GM12878 (cell line): ENCODE results near the gene GLB1L2. TPM values are rescaled to one million over a fixed set of nuclear protein-coding genes. Genes with fewer than 3 reads are reported as not detected.

ENCODE experiments used
- ATAC-seq: fragments of 200-7000 bp; cut with Tn5 transposase; 3 replicates; pipeline ENCODE4 v1.9.1; 2020; ENCODE audit warnings: mild to moderate bottlenecking, moderate library complexity
- BruUV-seq: library from RNA; stranded (reverse); fragments of 400-500 nt; replicated peaks from 2 replicates; lab custom pipeline; 2021; lab: Mats Ljungman, UMichigan
- CTCF ChIA-PET: fragments of 300-600 bp; sonication (Branson Sonifier 250); formaldehyde crosslinking; extraction: SDS; loops from one replicate; lab custom pipeline; 2021; ENCODE audit warnings: inconsistent platforms; lab: Yijun Ruan, JAX
- POLR2A ChIA-PET: fragments of 350-600 bp; formaldehyde crosslinking; extraction: SDS; loops from one replicate; lab custom pipeline; 2021; ENCODE audit warnings: inconsistent platforms; lab: Charles Lee
- RAD21 ChIA-PET: fragments of 300-600 bp; sonication (Branson Sonifier 250); formaldehyde crosslinking; loops from one replicate; lab custom pipeline; 2023; ENCODE audit warnings: antibody characterized with exemption; ENCODE audit not compliant: unreplicated experiment; lab: Charles Lee
- SMC1A ChIA-PET: fragments of 300-600 bp; sonication (Branson Sonifier 250); formaldehyde crosslinking; loops from one replicate; lab custom pipeline; 2023; ENCODE audit not compliant: unreplicated experiment, uncharacterized antibody; lab: Charles Lee
- DNase-seq: peaks from one replicate; pipeline ENCODE4 v3.0.0-alpha.2; 2011; ENCODE audit warnings: low read depth, low spot score
- FAIRE-seq: peaks from 3 replicates; lab custom pipeline; 2011; peaks lifted over from hg19 to GRCh38; lab: Jason Lieb, UNC
- H2AFZ ChIP-seq: 2 replicates; pipeline ENCODE4 v1.6.0; 2011; ENCODE audit warnings: low read depth, low read length, control low read depth; ENCODE audit not compliant: control insufficient read depth
- H3K27ac ChIP-seq: 2 replicates; pipeline ENCODE4 v1.5.1; 2011; ENCODE audit warnings: control low read depth; ENCODE audit not compliant: control insufficient read depth, insufficient read depth
- H3K27me3 ChIP-seq, 2 experiments: replicated peaks in 1 of 2; 2 replicates each; pipeline versions ENCODE4 v1.6.0 to v1.6.1; 2011; ENCODE audit warnings: low read length in 1 of 2; ENCODE audit not compliant: control insufficient read depth in 2 of 2, insufficient read depth in 2 of 2
- H3K36me3 ChIP-seq, 2 experiments: 2 replicates each; pipeline ENCODE4 v1.5.1; 2011; ENCODE audit warnings: low read length in 1 of 2; ENCODE audit not compliant: control insufficient read depth in 2 of 2, insufficient read depth in 2 of 2
- H3K4me1 ChIP-seq: 2 replicates; pipeline ENCODE4 v1.6.1; 2011; ENCODE audit warnings: mild to moderate bottlenecking, low read length, moderate library complexity, mixed read lengths; ENCODE audit not compliant: control insufficient read depth, insufficient read depth
- H3K4me2 ChIP-seq: 2 replicates; pipeline ENCODE4 v1.6.0; 2011; ENCODE audit warnings: control low read depth; ENCODE audit not compliant: control insufficient read depth, insufficient read depth
- H3K4me3 ChIP-seq: fragments of 200-600 bp; sonication (generic); 2 replicates; pipeline ENCODE4 v1.5.1; 2016
- H3K79me2 ChIP-seq: 2 replicates; pipeline ENCODE4 v1.6.0; 2011; ENCODE audit warnings: low read length; ENCODE audit not compliant: control insufficient read depth, insufficient read depth
- H3K9ac ChIP-seq: 2 replicates; pipeline ENCODE4 v1.8.0; 2011; ENCODE audit warnings: low read length, control low read depth, mixed read lengths; ENCODE audit not compliant: control insufficient read depth, insufficient read depth
- H3K9me3 ChIP-seq: replicated peaks from 3 replicates; pipeline ENCODE4 v1.5.1; 2011; ENCODE audit warnings: mild to moderate bottlenecking, low read length; ENCODE audit not compliant: control insufficient read depth, insufficient read depth
- H4K20me1 ChIP-seq: 2 replicates; pipeline ENCODE4 v1.6.0; 2011; ENCODE audit not compliant: control insufficient read depth, insufficient read depth
- BMI1 ChIP-seq: fragments of 450-650 bp; IDR thresholded peaks from 2 replicates; pipeline ENCODE4 v1.6.1; 2016; ENCODE audit warnings: mild to moderate bottlenecking, moderate library complexity, borderline replicate concordance
- DPF2 ChIP-seq: fragments of 450-650 bp; IDR thresholded peaks from 2 replicates; pipeline ENCODE4 v1.6.1; 2017; ENCODE audit warnings: mild to moderate bottlenecking
- E2F4 ChIP-seq: IDR thresholded peaks from 2 replicates; pipeline ENCODE4 v1.6.1; 2012; ENCODE audit warnings: low read depth, low read length, improper control_type of control experiment
- HCFC1 ChIP-seq: fragments of 150-350 bp; IDR thresholded peaks from 2 replicates; pipeline ENCODE4 v1.6.1; 2014; ENCODE audit warnings: low read length
- IRF3 ChIP-seq: fragments of 450-650 bp; IDR thresholded peaks from 2 replicates; pipeline ENCODE4 v1.6.1; 2014; ENCODE audit warnings: mild to moderate bottlenecking
- IRF5 ChIP-seq: fragments of 450-650 bp; IDR thresholded peaks from 2 replicates; pipeline ENCODE4 v1.6.1; 2017; ENCODE audit warnings: borderline replicate concordance
- KAT2A ChIP-seq: conservative IDR thresholded peaks from 2 replicates; pipeline ENCODE4 v1.6.1; 2011; ENCODE audit warnings: low read depth, low read length; ENCODE audit not compliant: control insufficient read depth
- MEF2B ChIP-seq: fragments of 450-650 bp; IDR thresholded peaks from 2 replicates; pipeline ENCODE4 v1.6.1; 2018; ENCODE audit warnings: mild to moderate bottlenecking, moderate library complexity; ENCODE audit not compliant: partially characterized antibody, poor library complexity, severe bottlenecking
- NBN ChIP-seq: fragments of 450-650 bp; IDR thresholded peaks from 2 replicates; pipeline ENCODE4 v1.6.1; 2016
- NFIC ChIP-seq: IDR thresholded peaks from 2 replicates; pipeline ENCODE4 v1.6.1; 2012; ENCODE audit warnings: low read depth, mild to moderate bottlenecking, inconsistent platforms, low read length, moderate library complexity
- NFYB ChIP-seq: IDR thresholded peaks from 2 replicates; pipeline ENCODE4 v1.6.1; 2011; ENCODE audit warnings: low read depth, mild to moderate bottlenecking, low read length, improper control_type of control experiment, moderate library complexity; ENCODE audit not compliant: insufficient read depth
- PAX5 ChIP-seq: IDR thresholded peaks from 2 replicates; pipeline ENCODE4 v1.6.1; 2011; ENCODE audit warnings: low read depth, low read length, borderline replicate concordance
- RAD51 ChIP-seq: fragments of 450-650 bp; IDR thresholded peaks from 2 replicates; pipeline ENCODE4 v1.6.1; 2016; ENCODE audit warnings: moderate library complexity, mild to moderate bottlenecking, inconsistent platforms
- SMARCA5 ChIP-seq: fragments of 450-650 bp; IDR thresholded peaks from 2 replicates; pipeline ENCODE4 v1.6.1; 2017; ENCODE audit warnings: mild to moderate bottlenecking
- SMC3 ChIP-seq: IDR thresholded peaks from 2 replicates; pipeline ENCODE4 v1.6.1; 2011; ENCODE audit warnings: low read length, improper control_type of control experiment, borderline replicate concordance
- SREBF1 ChIP-seq: IDR thresholded peaks from 2 replicates; pipeline ENCODE4 v1.6.1; 2012; ENCODE audit warnings: mild to moderate bottlenecking, low read length
- SREBF2 ChIP-seq: IDR thresholded peaks from 2 replicates; pipeline ENCODE4 v1.6.1; 2012; ENCODE audit warnings: mild to moderate bottlenecking, low read length
- SUZ12 ChIP-seq: fragments of 200-600 bp; sonication (generic); IDR thresholded peaks from one replicate; pipeline ENCODE4 v1.6.1; 2018; ENCODE audit warnings: antibody characterized with exemption, mild to moderate bottlenecking; ENCODE audit not compliant: unreplicated experiment
- ZNF384 ChIP-seq: IDR thresholded peaks from 2 replicates; pipeline ENCODE4 v1.6.1; 2012; ENCODE audit warnings: low read depth, mild to moderate bottlenecking, low read length, improper control_type of control experiment, borderline replicate concordance
- ZZZ3 ChIP-seq: IDR thresholded peaks from 2 replicates; pipeline ENCODE4 v1.6.1; 2011; ENCODE audit warnings: low read depth; ENCODE audit not compliant: control insufficient read depth, insufficient read length
- WGBS: methylation state at CpG from one replicate; pipeline ENCODE4 v1.1.6; 2016; ENCODE audit warnings: low lambda C conversion rate; ENCODE audit not compliant: insufficient replicate concordance, insufficient coverage; ENCODE audit errors: missing lambda C conversion rate; 5-methylcytosine and 5-hydroxymethylcytosine counted together
- in situ Hi-C: fragments of 300-500 bp; cut with MboI; formaldehyde crosslinking; loops from 9 replicates; pipeline ENCODE4 v1.14.3; 2018; ENCODE audit warnings: mixed read lengths
- intact Hi-C: fragments of 100-400 bp; cut with micrococcal nuclease; formaldehyde crosslinking; loops from one replicate; pipeline ENCODE4 v1.14.2; 2022; ENCODE audit not compliant: unreplicated experiment
- polyA plus RNA-seq, 11 experiments: library from polyadenylated mRNA; depleted of rRNA in 4 of 11; unstranded in 6 of 11; stranded (reverse) in 5 of 11; fragments of >200 nt; fragmentation: Nextera tagmentation in 4 of 11; fragmentation: Illumina TruSeq in 1 of 11; extraction: Ambion mirVana in 4 of 11; extraction: Trizol in 1 of 11; gene quantifications; 1 replicate in 1 of 11; 2 replicates in 10 of 11; pipeline versions ENCODE4 v1.2.1 to v1.2.3, GENCODE V29; 2011 to 2016; ENCODE audit warnings: inconsistent platforms in 2 of 11, missing spikeins in 2 of 11, low read depth in 1 of 11
- total RNA-seq, 4 experiments: library from RNA; depleted of rRNA in 3 of 4; stranded (reverse); fragments of >200 nt in 3 of 4; fragmentation: Illumina TruSeq in 1 of 4; extraction: Trizol in 1 of 4; gene quantifications; 2 replicates each; pipeline versions ENCODE4 v1.2.1 to v1.2.3, GENCODE V29; 2013 to 2021

GLB1L2 gene
- total and polyA plus RNA-seq, 10 of the 15 experiments (the other 5 are each of a cell fraction or from before 2014, with no cell fraction given), result 0.04 to 0.85 (median 0.49) TPM

- no peaks in the 10 kb centered on the region for H3K79me2 ChIP-seq
- no peak overlapping the region for H3K4me2 ChIP-seq
- no peak for DNase-seq
- in situ Hi-C loops, result no loop called here
- H2AFZ ChIP-seq, result no peak overlapping the region
- ChIA-PET RAD21 (no interaction called here), SMC1A (no interaction called here), CTCF (no interaction called here), POLR2A (no interaction called here)
- no peaks in the 10 kb centered on the region for H3K27me3 ChIP-seq
- TF ChIP-seq PAX5 (no peak), NFIC (no peak), SREBF1 (no peak), ZZZ3 (no peak), SREBF2 (no peak), KAT2A (no peak), SMC3 (no peak), NFYB (no peak), MEF2B (no peak), SUZ12 (no peak), SMARCA5 (no peak), IRF3 (no peak), BMI1 (no peak), DPF2 (no peak), ZNF384 (no peak), IRF5 (no peak), E2F4 (no peak), HCFC1 (no peak), RAD51 (no peak), NBN (no peak)
- no peak overlapping the region for H3K27ac ChIP-seq
- no TSS peak for BruUV-seq
- intact Hi-C loops, result no loop called here
- FAIRE-seq, result no peak
- no peak overlapping the region for H3K9ac ChIP-seq
- no peak overlapping the region for H3K4me3 ChIP-seq
- no peaks in the 10 kb centered on the region for H3K4me1 ChIP-seq
- H3K9me3 ChIP-seq, result no peaks in the 10 kb centered on the region; the same call in 2 of the 3 replicates
- no peak for ATAC-seq
- no peaks in the 10 kb centered on the region for H4K20me1 ChIP-seq
- H3K36me3 ChIP-seq, result no peaks in the 10 kb centered on the region
- 50% methylated on average over 9 of the region's 9 CpGs for WGBS
Measured at GRCh38 chr11:134313821-134314607, 17.8 kb upstream of the GLB1L2 start.
